Measurements from ENCODE around the gene NUB1. TPM values are rescaled to one million over a fixed set of nuclear protein-coding genes. Genes with fewer than 3 reads are reported as not detected.

The NUB1 gene
- total RNA-seq, 1 donor from 2014 or later = 47.5 TPM

- ChIA-PET CTCF (no interaction called here), POLR2A (no interaction called here)
- Mint-ChIP-seq H3K27ac (no peak overlapping the region), H3K9me3 (peaks cover 9% of the 10 kb centered on the region), H3K27me3 (peaks cover 22% of the 10 kb centered on the region), H3K4me1 (peaks cover 7% of the 10 kb centered on the region), H3K4me3 (no peak overlapping the region), H3K36me3 (ENCODE audit: low read depth) (no peaks in the 10 kb centered on the region)
- DNase-seq (no peak), ATAC-seq (ENCODE audit: low read depth) (no peak)
- intact Hi-C loops (cut with micrococcal nuclease) = no loop called here
- TF ChIP-seq CTCF (IDR thresholded peaks at IDR 0.05) = no peak
Measured at GRCh38 chr7:151426441-151426903, 84.9 kb downstream of the NUB1 start.

- CTCF ChIA-PET = no interaction called here
- no peak overlapping the region for H3K27ac Mint-ChIP-seq
- peaks cover 17% of the 10 kb centered on the region for H3K27me3 Mint-ChIP-seq
Measured at GRCh38 chr7:151426904-151427704, 85.5 kb downstream of the NUB1 start.

GRCh38 chr7:151427705-151428377, 86.2 kb downstream of the NUB1 start:
- no peak overlapping the region for H3K4me3 Mint-ChIP-seq
- no peaks in the 10 kb centered on the region for H3K9me3 Mint-ChIP-seq
- intact Hi-C loops (cut with micrococcal nuclease) = no loop called here
- DNase-seq (no peak), ATAC-seq (ENCODE audit: low read depth) (no peak)
- no peaks in the 10 kb centered on the region for H3K36me3 Mint-ChIP-seq (ENCODE audit: low read depth)
- TF ChIP-seq CTCF (IDR thresholded peaks at IDR 0.05) = no peak
- no peak overlapping the region for H3K27ac Mint-ChIP-seq
- ChIA-PET POLR2A (no interaction called here), CTCF (no interaction called here)
- H3K27me3 Mint-ChIP-seq = peaks cover 13% of the 10 kb centered on the region
- peaks cover 10% of the 10 kb centered on the region for H3K4me1 Mint-ChIP-seq

More at GRCh38 chr7:151426904-151427704, 85.5 kb downstream of the NUB1 start:
- no peak for ATAC-seq (ENCODE audit: low read depth)
- no peak for DNase-seq
- H3K9me3 Mint-ChIP-seq = peaks cover 3% of the 10 kb centered on the region
- intact Hi-C loops (cut with micrococcal nuclease) = no loop called here
- TF ChIP-seq CTCF (IDR thresholded peaks at IDR 0.05) = no peak
- no peak overlapping the region for H3K4me3 Mint-ChIP-seq
- no peaks in the 10 kb centered on the region for H3K36me3 Mint-ChIP-seq (ENCODE audit: low read depth)
- POLR2A ChIA-PET = no interaction called here
- H3K4me1 Mint-ChIP-seq = peaks cover 7% of the 10 kb centered on the region

Other genes with a start within 250 kb of the NUB1 start
- gene GBX1, start 174.1 kb upstream of the NUB1 start, total RNA-seq = not detected in 2 replicates
- gene ASB10, start 154.6 kb upstream of the NUB1 start, total RNA-seq = not detected in 2 replicates
- gene H2BK1, start 131.3 kb upstream of the NUB1 start, total RNA-seq = 0.76 and 1.8 TPM in 2 replicates
- gene ABCF2, start 114.6 kb upstream of the NUB1 start, total RNA-seq = 47.3 and 52.4 TPM in 2 replicates
- gene CHPF2, start 109.3 kb upstream of the NUB1 start, total RNA-seq = 32.4 and 41.2 TPM in 2 replicates
- not detected in 2 replicates for gene SMARCD3, start 93.1 kb upstream of the NUB1 start, total RNA-seq
- 0.33 and 0.49 TPM in 2 replicates for gene WDR86, start 68.2 kb downstream of the NUB1 start, total RNA-seq
- gene CRYGN, start 98.3 kb downstream of the NUB1 start, total RNA-seq = not detected in 2 replicates
- 30.5 and 32.8 TPM in 2 replicates for gene RHEB, start 178.1 kb downstream of the NUB1 start, total RNA-seq